GM10266 (cell line): ENCODE results near the gene IPCEF1.

Experiments
- DNase-seq: peaks from one replicate; pipeline ENCODE4 v3.0.0; 2012; ENCODE audit errors: extremely low spot score
- CTCF ChIP-seq: IDR thresholded peaks from 2 replicates; pipeline ENCODE4 v1.5.1; 2012; ENCODE audit warnings: mild to moderate bottlenecking, low read depth; ENCODE audit not compliant: control insufficient read depth, insufficient read depth; ENCODE audit errors: missing control alignments

IPCEF1 gene

GRCh38 chr6:154276810-154277628 is 79.6 kb downstream of the IPCEF1 start:
- DNase-seq: peak; percentile 50
- TF ChIP-seq CTCF: peak; percentile 54

GRCh38 chr6:154274168-154274567 is 82.4 kb downstream of the IPCEF1 start:
- TF ChIP-seq CTCF: no peak
- no peak for DNase-seq

- DNase-seq: no peak
- TF ChIP-seq CTCF: no peak
Measured at GRCh38 chr6:154268486-154268885, 88.1 kb downstream of the IPCEF1 start.

GRCh38 chr6:154267508-154268106 is 89.0 kb downstream of the IPCEF1 start:
- TF ChIP-seq CTCF: no peak

GRCh38 chr6:154266560-154267099 is 90.0 kb downstream of the IPCEF1 start:
- no peak for TF ChIP-seq CTCF
- DNase-seq: no peak

More at GRCh38 chr6:154267508-154268106, 89.0 kb downstream of the IPCEF1 start:
- no peak for DNase-seq

GRCh38 chr6:154261688-154262397 is 94.8 kb downstream of the IPCEF1 start:
- TF ChIP-seq CTCF: no peak
- DNase-seq: peak; percentile 48
